Suprapubic skin (tissue), 3 donors: ENCODE data around the gene MTURN.

Source experiments
- CTCF ChIP-seq, 2 donors: fragments of 200-600 bp in 1 of 2; fragments of 450-650 bp in 1 of 2; sonication (generic) in 1 of 2; IDR thresholded peaks; one replicate each; pipeline ENCODE4 v1.5.1; 2016 to 2019; ENCODE audit warnings: antibody characterized with exemption in 2 of 2, mild to moderate bottlenecking in 1 of 2, moderate library complexity in 1 of 2
- POLR2A ChIP-seq, 2 donors: fragments of 450-650 bp; IDR thresholded peaks; one replicate each; pipeline ENCODE4 v1.6.1; 2017; ENCODE audit warnings: antibody characterized with exemption in 2 of 2, mild to moderate bottlenecking in 2 of 2, moderate library complexity in 2 of 2

- TF ChIP-seq CTCF (IDR thresholded peaks at IDR 0.05) (no peak), POLR2A (IDR thresholded peaks at IDR 0.05) (no peak)
Measured at GRCh38 chr7:30207376-30207775, 72.6 kb downstream of the MTURN start.
